ENCODE results near the gene RNF168. TPM values are rescaled to one million over a fixed set of nuclear protein-coding genes. Genes with fewer than 3 reads are reported as not detected.
A peak's percentile ranks its signal among the peaks of the same experiment; 100 is the strongest.

Gene RNF168
- polyA plus RNA-seq, 1 experiment = 4.1 TPM

DNA sequence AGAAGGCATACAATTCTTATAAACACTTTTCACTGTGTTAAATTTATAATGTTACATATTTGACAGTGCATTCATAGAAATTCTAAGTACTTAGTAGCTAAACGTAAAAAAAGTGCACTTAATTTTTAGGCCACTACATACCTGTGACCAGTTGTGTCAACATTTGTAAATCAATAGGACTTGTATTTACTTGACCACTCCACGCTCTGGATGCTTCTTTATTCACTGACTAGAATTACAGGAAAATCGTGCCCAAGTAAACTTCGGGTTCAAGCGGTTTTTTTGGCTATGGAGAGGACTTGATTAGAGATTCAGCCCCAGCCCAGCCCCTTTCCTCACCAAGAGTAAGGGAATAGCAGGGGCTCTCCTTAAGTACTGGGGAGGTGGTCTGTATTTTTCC lies 43.0 kb upstream of the RNF168 start:
- Histone ChIP-seq H3K27ac (ENCODE audit: low read depth, low read length) (no peak overlapping the region), H3K9me3 (ENCODE audit: control insufficient read depth, insufficient read depth, low read length) (peaks cover 8% of the 10 kb centered on the region), H3K27me3 (ENCODE audit: control insufficient read depth, insufficient read depth, low read length) (peaks cover 7% of the 10 kb centered on the region), H3K4me3 (ENCODE audit: low read depth, low read length) (no peak overlapping the region)
- ChIA-PET POLR2A (interaction anchor here (0.5 kb wide), 1 partner anchor 10 kb away, joined by 3 read pairs; no protein-coding TSS in a partner anchor), CTCF (interaction anchor here (1.8 kb wide), 1 partner anchor 18 kb away, joined by 6 read pairs; no protein-coding TSS in a partner anchor)
- no peak for TF ChIP-seq CTCF (IDR thresholded peaks at IDR 0.05; ENCODE audit: low read depth, low read length)
- no peak for DNase-seq (ENCODE audit: low read depth, low spot score)

DNA sequence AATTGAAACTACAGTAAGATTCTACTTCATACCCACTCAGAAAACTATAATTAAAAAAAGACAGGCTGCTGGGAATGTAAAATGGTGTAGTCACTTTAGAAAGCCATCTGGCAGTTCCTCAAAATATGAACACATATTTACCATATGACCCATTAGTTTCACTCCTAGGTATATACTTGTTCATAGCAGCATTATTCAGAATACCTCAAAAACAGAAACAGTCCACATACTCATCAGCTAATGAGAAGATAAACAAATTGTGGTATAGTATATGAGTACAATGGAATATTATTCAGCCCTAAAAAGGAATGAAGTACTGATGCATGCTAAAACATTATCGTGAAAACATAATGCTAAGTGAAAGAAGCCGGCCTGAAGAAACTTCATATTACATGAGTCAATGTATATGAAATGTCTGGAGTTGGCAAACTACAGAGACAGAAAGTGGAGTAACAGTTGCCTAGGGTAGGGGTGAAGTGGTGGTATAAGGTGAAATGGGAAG lies 41.0 kb upstream of the RNF168 start:
- Histone ChIP-seq H3K27me3 (ENCODE audit: control insufficient read depth, insufficient read depth, low read length) (peaks cover 7% of the 10 kb centered on the region), H3K27ac (ENCODE audit: low read depth, low read length) (no peak overlapping the region), H3K9me3 (ENCODE audit: control insufficient read depth, insufficient read depth, low read length) (peaks cover 6% of the 10 kb centered on the region), H3K4me3 (ENCODE audit: low read depth, low read length) (no peak overlapping the region)
- POLR2A ChIA-PET = no interaction called here
- CTCF ChIA-PET = no interaction called here
- no peak for TF ChIP-seq CTCF (IDR thresholded peaks at IDR 0.05; ENCODE audit: low read depth, low read length)
- no peak for DNase-seq (ENCODE audit: low read depth, low spot score)

- DNase-seq (ENCODE audit: low read depth, low spot score) = no peak
- POLR2A ChIA-PET = no interaction called here
- CTCF ChIA-PET = interaction anchor here (1.4 kb wide), 1 partner anchor 13 kb away, joined by 10 read pairs; no protein-coding TSS in a partner anchor
- Histone ChIP-seq H3K9me3 (ENCODE audit: control insufficient read depth, insufficient read depth, low read length) (no peaks in the 10 kb centered on the region), H3K4me3 (ENCODE audit: low read depth, low read length) (no peak overlapping the region), H3K27ac (ENCODE audit: low read depth, low read length) (no peak overlapping the region), H3K27me3 (ENCODE audit: control insufficient read depth, insufficient read depth, low read length) (peaks cover 7% of the 10 kb centered on the region)
- TF ChIP-seq CTCF (IDR thresholded peaks at IDR 0.05; ENCODE audit: low read depth, low read length) = no peak
Observed at GRCh38 chr3:196541684-196542445, 38.3 kb upstream of the RNF168 start.

DNA sequence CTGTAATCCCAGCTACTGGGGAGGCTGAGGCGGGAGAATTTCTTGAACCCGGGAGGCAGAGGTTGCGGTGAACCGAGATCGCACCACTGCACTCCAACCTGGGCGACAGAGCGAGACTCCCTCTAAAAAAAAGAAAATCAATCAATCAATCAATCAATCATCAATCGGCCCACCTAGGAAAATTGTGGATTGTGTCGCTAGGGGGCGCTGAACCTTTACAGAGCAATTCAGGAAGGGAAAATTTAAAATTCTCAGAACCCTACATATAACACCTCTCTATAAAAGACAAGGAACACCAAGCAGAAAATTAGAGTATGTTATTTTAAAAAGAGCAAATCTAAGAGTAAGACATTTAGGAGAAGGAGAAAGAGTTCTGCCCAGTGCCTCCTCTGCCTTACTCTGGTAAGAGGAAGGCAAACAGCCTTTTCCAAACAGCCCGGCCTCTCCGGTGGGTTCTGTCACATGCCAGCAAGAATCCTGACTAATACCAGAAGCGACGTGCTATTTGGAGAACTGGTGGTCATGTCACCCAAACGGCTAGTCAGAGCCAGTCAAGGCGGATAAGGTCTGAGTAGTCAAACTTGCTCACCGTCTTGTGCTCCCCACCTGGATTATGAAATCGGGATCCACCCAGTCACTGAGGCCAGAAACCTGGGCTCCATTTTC lies 33.9 kb upstream of the RNF168 start:
- Histone ChIP-seq H3K4me3 (ENCODE audit: low read depth, low read length) (no peak overlapping the region), H3K27ac (ENCODE audit: low read depth, low read length) (no peak overlapping the region), H3K27me3 (ENCODE audit: control insufficient read depth, insufficient read depth, low read length) (no peaks in the 10 kb centered on the region), H3K9me3 (ENCODE audit: control insufficient read depth, insufficient read depth, low read length) (no peaks in the 10 kb centered on the region; the same call in 1 of the 2 replicates)
- DNase-seq (ENCODE audit: low read depth, low spot score) = no peak
- TF ChIP-seq CTCF (IDR thresholded peaks at IDR 0.05; ENCODE audit: low read depth, low read length) = peak; percentile 65
- POLR2A ChIA-PET = no interaction called here
- CTCF ChIA-PET = interaction anchor here (0.6 to 1.5 kb wide), 4 partner anchors 8 to 20 kb away, joined by 3 to 5 read pairs (median 4); no protein-coding TSS in a partner anchor

DNA sequence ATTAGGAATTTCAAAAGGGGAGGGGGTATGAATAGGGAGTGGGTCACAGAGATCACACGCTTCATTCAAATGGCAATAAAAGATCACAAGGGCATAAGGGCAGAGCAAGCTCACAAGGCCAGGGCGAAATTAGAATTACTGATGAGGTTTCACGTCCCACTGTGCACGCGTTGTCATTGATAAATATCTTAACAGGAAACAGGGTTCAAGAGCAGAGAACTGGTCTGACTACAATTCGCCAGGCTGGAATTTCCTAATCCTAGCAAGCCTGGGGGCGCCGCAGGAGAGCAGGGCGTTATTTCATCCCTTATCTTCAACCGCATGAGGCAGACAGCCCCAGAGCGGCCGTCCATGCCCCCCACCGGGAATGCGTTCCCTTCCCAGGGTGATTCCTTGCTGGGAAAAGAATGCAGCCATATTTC lies 29.7 kb upstream of the RNF168 start:
- Histone ChIP-seq H3K27ac (ENCODE audit: low read depth, low read length) (no peak overlapping the region), H3K4me3 (ENCODE audit: low read depth, low read length) (no peak overlapping the region), H3K9me3 (ENCODE audit: control insufficient read depth, insufficient read depth, low read length) (no peaks in the 10 kb centered on the region; the same call in 1 of the 2 replicates), H3K27me3 (ENCODE audit: control insufficient read depth, insufficient read depth, low read length) (no peaks in the 10 kb centered on the region)
- TF ChIP-seq CTCF (IDR thresholded peaks at IDR 0.05; ENCODE audit: low read depth, low read length) = no peak
- no peak for DNase-seq (ENCODE audit: low read depth, low spot score)
- POLR2A ChIA-PET = no interaction called here
- CTCF ChIA-PET = no interaction called here

Measured in AG04450 (cell line).